GM19397 (cell line): ENCODE measurements around the gene MAP3K4.

Source experiments
- ATAC-seq: cut with Tn5 transposase; IDR thresholded peaks from one replicate; pipeline ENCODE4 v1.9.1; 2021; ENCODE audit warnings: mild to moderate bottlenecking, moderate library complexity; ENCODE audit not compliant: unreplicated experiment

The MAP3K4 gene

GRCh38 chr6:160991406-160992060, at the start of gene MAP3K4:
MAP3K4 (plus strand) TSS chr6:160991769; CDS start chr6:160991932, 163 bp downstream.
- ATAC-seq, result peak; percentile 73

- ATAC-seq, result no peak
These were observed 47.6 kb upstream of the MAP3K4 start for GRCh38 chr6:160943997-160944396.

GRCh38 chr6:160945516-160946177, 45.9 kb upstream of the MAP3K4 start:
- ATAC-seq, result no peak

- ATAC-seq, result no peak
These were observed 42.0 kb upstream of the MAP3K4 start for GRCh38 chr6:160949531-160949930.

- no peak for ATAC-seq
These were observed 41.1 kb upstream of the MAP3K4 start for GRCh38 chr6:160950507-160950906.

GRCh38 chr6:160951187-160952030, 40.2 kb upstream of the MAP3K4 start:
- ATAC-seq, result no peak

GRCh38 chr6:160952633-160953281, 38.8 kb upstream of the MAP3K4 start:
- ATAC-seq, result no peak

GRCh38 chr6:160955508-160956295, 35.9 kb upstream of the MAP3K4 start:
- no peak for ATAC-seq

GRCh38 chr6:160956300-160957035, 35.1 kb upstream of the MAP3K4 start:
- ATAC-seq, result no peak

GRCh38 chr6:160959726-160960435, 31.7 kb upstream of the MAP3K4 start:
- ATAC-seq, result no peak

GRCh38 chr6:160960839-160961238, 30.7 kb upstream of the MAP3K4 start:
- no peak for ATAC-seq

- ATAC-seq, result no peak
These were observed 28.5 kb upstream of the MAP3K4 start for GRCh38 chr6:160962835-160963623.

GRCh38 chr6:160963651-160964050, 27.9 kb upstream of the MAP3K4 start:
- no peak for ATAC-seq

- ATAC-seq, result no peak
These were observed 25.7 kb upstream of the MAP3K4 start for GRCh38 chr6:160965893-160966292.

GRCh38 chr6:160966493-160967229, 24.9 kb upstream of the MAP3K4 start:
- no peak for ATAC-seq

- ATAC-seq, result no peak
These were observed 24.2 kb upstream of the MAP3K4 start for GRCh38 chr6:160967351-160967750.

- no peak for ATAC-seq
These were observed 23.7 kb upstream of the MAP3K4 start for GRCh38 chr6:160967833-160968232.

- no peak for ATAC-seq
These were observed 20.4 kb upstream of the MAP3K4 start for GRCh38 chr6:160971171-160971570.
